GM21390 (cell line): ENCODE results near the gene CRAMP1.
A peak's percentile ranks its signal among the peaks of the same experiment; 100 is the strongest.
"Not testable (repeated sequence)": the region's sequence is repeated elsewhere in the genome, so short reads cannot be mapped to it uniquely, and the experiment has no call there.

Source experiments
- ATAC-seq: cut with Tn5 transposase; IDR thresholded peaks from one replicate; pipeline ENCODE4 v1.9.1; 2021; ENCODE audit not compliant: unreplicated experiment

The CRAMP1 gene

DNA sequence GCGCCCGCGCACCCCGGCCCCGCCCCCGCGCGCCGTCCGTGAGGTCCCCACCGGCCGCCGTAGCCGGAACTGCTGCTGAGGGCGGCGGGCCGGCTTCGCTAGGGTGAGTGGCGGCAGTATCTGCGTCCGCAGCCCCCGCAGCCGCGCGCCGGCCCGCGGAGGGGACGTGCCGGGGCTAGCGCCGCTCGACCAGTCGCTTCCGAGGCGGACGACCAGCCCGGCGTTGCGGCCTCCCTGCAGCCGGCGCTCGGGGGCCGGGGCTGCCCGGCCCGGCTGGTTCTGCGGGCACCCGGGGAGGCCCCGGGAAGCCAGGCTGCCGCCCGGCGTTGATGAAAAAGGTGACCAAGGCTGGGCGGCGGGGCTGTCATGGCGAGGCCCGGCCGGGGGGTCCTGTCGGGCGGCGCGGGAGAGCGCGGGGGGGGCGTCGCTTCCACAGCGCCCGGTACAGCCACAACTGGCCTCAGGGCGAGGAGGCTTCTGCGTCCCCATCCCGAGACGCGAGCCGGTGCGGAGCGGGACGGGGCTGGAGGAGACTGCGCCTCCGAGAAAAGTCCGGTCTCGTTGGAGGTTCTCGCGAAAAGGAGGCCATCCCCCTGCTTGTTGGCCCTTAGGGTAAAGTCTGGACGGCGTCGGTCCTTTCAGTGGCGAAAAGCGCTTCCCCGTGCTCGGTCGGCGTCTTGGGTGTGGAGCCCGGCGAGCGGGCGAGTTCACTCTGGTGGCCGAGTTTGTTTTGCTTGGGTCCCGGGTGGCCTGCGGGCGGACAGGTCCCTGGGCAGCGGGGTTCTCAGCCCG, at the start of gene CRAMP1:
Gene CRAMP1 (plus strand): TSS at position 41 of the 792 bp plus-strand sequence. CDS start 2,280 bp downstream, outside the sequence.
- peak; percentile 4 for ATAC-seq

GRCh38 chr16:1563786-1564185, 48.4 kb upstream of the CRAMP1 start:
- ATAC-seq = no peak

GRCh38 chr16:1564325-1564724, 47.8 kb upstream of the CRAMP1 start:
- no peak for ATAC-seq

GRCh38 chr16:1565083-1565805, 46.9 kb upstream of the CRAMP1 start:
- ATAC-seq = no peak

DNA sequence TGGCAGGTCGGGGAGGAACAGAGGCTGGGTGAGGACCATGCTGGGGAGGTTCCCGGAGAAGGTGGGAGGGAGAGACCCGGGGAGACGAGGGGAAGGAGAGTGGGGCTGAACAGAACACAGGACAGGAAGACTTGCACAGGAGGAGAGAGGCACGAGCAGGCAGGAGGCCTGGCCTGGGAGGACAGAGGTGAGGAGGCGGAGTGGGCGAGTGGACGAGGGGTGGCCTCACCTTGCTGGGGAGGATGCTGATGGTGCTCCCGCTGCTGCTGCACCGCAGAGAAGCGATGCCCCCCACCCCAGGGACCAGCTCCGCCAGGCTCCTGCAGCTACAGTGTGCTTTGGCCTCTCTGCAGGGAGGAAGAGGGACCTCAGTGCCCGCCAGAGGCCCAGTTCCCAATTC, 44.2 kb upstream of the CRAMP1 start:
- ATAC-seq = no peak

GRCh38 chr16:1571012-1571671, 41.0 kb upstream of the CRAMP1 start:
- ATAC-seq = no peak

GRCh38 chr16:1572673-1573072, 39.5 kb upstream of the CRAMP1 start:
- no peak for ATAC-seq

GRCh38 chr16:1573301-1573700, 38.9 kb upstream of the CRAMP1 start:
- ATAC-seq = no peak

GRCh38 chr16:1575578-1575977, 36.6 kb upstream of the CRAMP1 start:
- no peak for ATAC-seq

GRCh38 chr16:1579214-1579613, 32.9 kb upstream of the CRAMP1 start:
- ATAC-seq = no peak

- ATAC-seq = no peak
Measured at GRCh38 chr16:1580256-1580655, 31.9 kb upstream of the CRAMP1 start.

- no peak for ATAC-seq
Measured at GRCh38 chr16:1580956-1581355, 31.2 kb upstream of the CRAMP1 start.

DNA sequence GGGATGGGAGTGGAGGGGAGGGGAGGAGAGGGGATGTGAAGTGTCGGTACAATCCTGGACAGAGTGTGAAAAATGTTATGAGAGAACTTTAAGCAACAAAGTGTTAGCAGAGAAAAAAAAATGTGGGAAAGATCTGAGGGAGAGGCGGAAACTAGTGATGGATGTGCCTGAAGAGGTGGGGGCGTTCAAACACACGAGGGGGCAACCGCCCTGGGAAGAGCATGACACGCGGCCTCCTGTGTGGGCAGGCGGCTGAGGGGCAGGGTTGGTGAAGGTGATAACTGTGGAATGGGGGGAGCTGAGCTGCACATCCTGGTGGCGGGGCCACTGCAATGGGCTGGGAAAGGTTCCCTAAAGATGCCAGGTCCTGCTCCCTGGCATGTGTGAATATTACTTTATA, 30.4 kb upstream of the CRAMP1 start:
- no peak for ATAC-seq

DNA sequence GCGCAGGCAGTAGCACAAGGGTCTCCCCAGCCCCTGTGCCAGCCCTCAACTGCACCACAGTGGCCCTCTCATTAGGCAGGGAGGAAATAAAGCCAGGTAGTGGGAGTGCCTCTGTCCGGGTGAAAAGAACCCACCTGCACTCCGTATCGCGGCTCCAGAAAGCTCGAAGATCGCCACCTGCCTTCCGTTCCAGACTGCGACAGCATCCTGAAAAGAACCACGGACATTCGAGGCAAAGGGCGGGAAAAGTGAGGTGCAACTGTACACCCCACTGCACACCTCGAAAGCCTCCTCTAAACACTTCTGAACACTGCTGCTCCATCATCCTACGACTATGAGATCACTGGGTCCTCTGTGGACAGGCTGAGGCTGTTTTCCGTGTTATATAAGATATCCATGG, 29.0 kb upstream of the CRAMP1 start:
- no peak for ATAC-seq

- ATAC-seq = no peak
Measured at GRCh38 chr16:1584926-1585484, 27.2 kb upstream of the CRAMP1 start.

- no peak for ATAC-seq
Measured at GRCh38 chr16:1590366-1590765, 21.8 kb upstream of the CRAMP1 start.

DNA sequence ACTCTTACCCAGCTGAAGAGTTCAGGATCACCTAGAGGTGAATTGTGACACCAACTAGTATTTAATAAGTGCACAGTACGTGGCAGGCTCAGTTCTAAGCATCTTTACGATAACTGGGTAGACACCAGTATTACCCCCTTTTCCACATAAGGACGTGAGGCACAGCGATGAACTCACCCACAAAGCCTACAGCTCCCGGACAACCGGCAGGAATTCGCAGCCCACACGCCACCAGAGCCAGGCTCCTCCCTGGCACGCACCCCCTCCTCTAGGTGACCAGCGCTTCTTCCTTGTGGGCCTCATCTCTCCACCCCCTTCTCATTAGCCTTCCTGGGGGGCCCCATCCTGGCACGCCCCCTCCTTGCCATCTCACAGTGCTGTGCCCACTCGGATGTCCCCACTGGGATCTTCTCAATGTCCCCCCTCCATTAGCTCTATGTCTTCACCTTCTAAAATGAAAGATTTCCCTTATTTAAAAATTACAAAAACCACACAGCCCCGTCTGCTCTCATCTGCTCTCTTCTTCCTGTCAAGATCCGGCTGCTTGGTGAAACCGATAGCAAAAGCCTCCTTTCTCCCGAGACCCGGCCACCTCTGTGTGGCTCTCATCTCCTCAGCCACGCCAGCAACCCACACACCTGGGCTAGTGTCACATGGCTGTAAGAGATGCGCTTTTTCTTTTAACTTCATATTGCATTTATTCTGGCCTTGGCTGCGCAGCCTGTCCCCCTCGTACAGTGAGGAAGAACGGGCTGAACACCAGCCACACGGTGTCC, 21.0 kb upstream of the CRAMP1 start:
- no peak for ATAC-seq

- no peak for ATAC-seq
Measured at GRCh38 chr16:1592446-1592845, 19.7 kb upstream of the CRAMP1 start.

GRCh38 chr16:1595511-1595910, 16.6 kb upstream of the CRAMP1 start:
- ATAC-seq = not testable (repeated sequence)

DNA sequence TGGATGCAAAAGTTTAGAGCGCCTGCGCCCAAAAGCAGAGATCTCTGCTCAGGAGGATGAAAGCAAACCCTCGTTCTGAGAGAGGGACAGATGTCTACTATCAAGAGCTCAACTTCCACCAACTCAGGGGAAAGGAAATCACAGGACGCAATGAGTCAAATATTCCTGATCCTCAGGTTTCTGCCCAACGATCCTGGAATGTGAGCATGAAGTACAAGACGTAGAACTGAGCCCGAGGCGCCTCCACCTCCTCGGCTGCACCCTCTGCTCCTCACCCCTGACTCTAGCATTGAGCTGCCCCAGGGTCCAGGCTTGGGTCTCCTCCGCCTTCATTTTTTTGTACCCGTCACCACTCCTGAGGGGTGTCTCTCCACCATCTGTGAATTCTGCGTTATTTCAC, 15.6 kb upstream of the CRAMP1 start:
- ATAC-seq = no peak

DNA sequence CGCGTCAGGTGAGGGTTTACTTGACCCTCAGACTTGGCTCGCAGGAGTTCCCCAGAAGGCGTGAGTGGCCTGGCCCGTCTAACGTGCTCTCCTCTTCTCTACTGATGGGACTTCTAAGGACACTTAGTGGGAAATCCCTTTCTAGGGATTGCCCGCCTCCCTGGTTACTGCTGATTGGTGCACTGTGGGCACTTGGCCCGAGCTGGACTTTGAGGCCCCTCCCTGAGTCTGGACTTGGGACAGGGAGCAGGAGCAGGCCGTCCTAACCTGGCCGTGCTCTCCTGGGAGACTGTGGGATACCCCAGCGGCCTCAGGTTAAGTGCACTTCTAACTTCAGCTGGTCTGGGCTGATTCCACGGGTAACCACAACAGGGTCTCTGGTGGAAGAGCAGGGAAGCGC, 15.0 kb upstream of the CRAMP1 start:
- ATAC-seq = no peak
